Activated CD4-positive, alpha-beta T cell treated with anti-CD3 and anti-CD28 coated beads for 1 hour (primary cell): ENCODE results near the gene ZNF556.

Experiments
- DNase-seq: peaks from one replicate; pipeline ENCODE4 v3.0.0-alpha.2; 2020

ZNF556 gene

GRCh38 chr19:2906631-2907195, 39.6 kb downstream of the ZNF556 start:
- no peak for DNase-seq

DNA sequence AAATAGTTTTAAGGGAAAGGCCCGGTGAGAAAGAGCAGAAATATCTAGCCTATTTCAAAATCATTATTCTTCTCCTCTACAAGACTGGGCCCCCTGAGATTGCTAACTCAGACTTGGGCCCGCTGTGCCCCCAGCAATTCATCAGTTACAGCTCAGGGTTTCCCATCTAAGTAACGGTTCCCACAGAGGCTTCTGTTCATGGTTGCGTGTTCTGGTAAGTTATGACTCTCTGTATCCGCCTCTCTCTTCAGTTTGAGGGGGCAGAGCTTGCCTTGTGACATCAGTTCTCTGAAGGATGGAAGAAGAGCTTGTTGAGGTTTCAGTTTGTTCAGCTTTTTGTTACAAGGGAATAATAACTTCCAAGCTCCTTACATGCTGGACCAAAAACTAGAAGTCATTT, 45.2 kb downstream of the ZNF556 start:
- DNase-seq: no peak

DNA sequence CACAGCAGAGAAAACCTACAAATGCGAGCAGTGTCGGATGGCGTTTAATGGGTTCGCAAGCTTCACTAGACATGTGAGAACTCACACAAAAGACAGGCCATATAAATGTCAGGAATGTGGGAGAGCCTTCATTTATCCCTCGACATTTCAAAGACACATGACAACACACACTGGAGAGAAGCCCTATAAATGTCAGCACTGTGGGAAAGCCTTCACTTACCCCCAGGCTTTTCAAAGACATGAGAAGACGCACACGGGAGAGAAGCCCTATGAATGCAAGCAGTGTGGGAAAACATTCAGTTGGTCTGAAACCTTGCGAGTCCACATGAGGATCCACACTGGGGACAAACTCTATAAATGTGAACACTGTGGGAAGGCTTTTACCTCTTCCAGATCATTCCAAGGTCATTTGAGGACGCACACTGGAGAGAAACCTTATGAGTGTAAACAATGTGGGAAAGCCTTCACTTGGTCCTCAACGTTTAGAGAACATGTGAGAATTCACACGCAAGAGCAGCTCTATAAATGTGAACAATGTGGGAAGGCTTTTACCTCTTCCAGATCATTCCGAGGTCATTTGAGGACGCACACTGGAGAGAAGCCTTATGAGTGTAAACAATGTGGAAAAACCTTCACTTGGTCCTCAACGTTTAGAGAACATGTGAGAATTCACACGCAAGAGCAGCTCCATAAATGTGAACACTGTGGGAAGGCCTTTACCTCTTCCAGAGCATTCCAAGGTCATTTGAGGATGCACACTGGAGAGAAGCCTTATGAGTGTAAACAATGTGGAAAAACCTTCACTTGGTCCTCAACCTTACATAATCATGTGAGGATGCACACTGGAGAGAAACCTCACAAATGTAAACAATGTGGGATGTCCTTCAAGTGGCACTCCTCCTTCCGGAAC, 50.4 kb downstream of the ZNF556 start:
- DNase-seq: no peak

DNA sequence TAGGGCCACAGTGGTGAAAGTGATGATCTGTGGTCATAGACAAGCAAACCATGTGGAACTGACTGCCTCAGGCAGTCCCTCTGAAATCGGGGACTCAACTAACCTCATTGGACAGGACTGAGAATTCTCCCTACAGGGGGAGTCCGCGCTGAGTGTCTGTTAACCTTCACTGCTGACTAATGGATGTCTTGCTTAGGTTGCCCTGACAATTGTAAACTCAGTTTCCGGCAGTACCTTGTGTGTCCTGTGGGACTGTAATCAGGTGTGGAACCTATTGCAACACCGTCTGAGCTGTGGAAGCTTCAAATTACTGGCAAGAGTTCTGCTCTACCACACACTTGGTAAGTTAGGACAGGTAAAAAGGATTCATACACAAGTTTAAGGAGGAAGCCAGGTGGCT, 55.9 kb downstream of the ZNF556 start:
- DNase-seq: no peak

- DNase-seq: no peak
Measured at GRCh38 chr19:2923510-2923909, 56.4 kb downstream of the ZNF556 start.

DNA sequence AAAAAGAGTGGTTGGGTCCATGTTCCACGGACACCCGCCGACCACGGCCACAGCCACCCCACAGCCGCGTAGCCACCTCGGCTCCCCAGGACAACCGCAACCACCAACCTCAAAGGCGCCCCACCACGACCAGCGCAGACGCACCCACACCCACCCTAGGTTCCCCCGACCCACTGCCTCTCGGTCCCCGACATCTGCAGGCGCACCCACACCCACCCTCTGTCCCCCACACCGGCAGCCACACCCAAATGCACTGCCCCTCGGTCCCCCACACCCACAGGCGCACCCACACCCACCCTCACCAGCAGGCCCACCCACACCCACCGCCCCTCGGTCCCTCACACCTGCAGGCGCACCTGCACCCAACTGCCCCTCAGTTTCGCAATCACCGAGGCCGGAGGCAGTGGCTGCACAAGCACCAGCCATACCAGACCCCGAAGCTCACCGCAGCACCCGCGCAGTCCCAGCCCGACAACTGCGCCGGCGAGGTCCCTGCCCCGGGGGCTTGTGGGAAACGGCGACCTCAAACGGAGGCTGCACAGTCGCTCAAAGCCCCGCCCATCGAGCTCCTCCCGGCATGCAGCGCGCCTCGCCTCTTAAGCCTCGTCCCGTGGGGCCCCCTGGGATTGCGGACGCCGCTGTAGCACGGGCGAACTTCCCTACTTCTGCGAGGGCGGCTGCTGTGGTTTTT, 59.4 kb downstream of the ZNF556 start:
- no peak for DNase-seq

GRCh38 chr19:2927032-2927430, 59.9 kb downstream of the ZNF556 start:
- no peak for DNase-seq
